PC-3 (cell line): ENCODE results near the gene FGD3. TPM values are rescaled to one million over a fixed set of nuclear protein-coding genes. Genes with fewer than 3 reads are reported as not detected.
A peak's percentile ranks its signal among the peaks of the same experiment; 100 is the strongest.
"Not testable (repeated sequence)": the region's sequence is repeated elsewhere in the genome, so short reads cannot be mapped to it uniquely, and the experiment has no call there.

Experiments used
- ATAC-seq: fragments of 200-7000 bp; cut with Tn5 transposase; 2 replicates; pipeline ENCODE4 v1.9.1; 2020; ENCODE audit warnings: mild to moderate bottlenecking, moderate library complexity
- Bru-seq: library from RNA; stranded (reverse); fragments of 400-500 nt; gene quantifications from one replicate; lab custom pipeline; 2021; lab: Mats Ljungman, UMichigan
- BruChase-seq, 2 experiments: library from RNA; stranded (reverse); fragments of 400-500 nt; gene quantifications; one replicate each; lab custom pipeline; 2021; lab: Mats Ljungman, UMichigan
- BruUV-seq: library from RNA; stranded (reverse); fragments of 400-500 nt; replicated peaks from 2 replicates; lab custom pipeline; 2021; lab: Mats Ljungman, UMichigan
- CTCF ChIA-PET: fragments of 300-600 bp; sonication (Branson Sonifier 250); formaldehyde crosslinking; loops from one replicate; lab custom pipeline; 2022; ENCODE audit warnings: antibody characterized with exemption; lab: Charles Lee
- POLR2A ChIA-PET: fragments of 300-600 bp; sonication (Branson Sonifier 250); formaldehyde crosslinking; loops from one replicate; lab custom pipeline; 2022; ENCODE audit warnings: antibody characterized with exemption; ENCODE audit not compliant: unreplicated experiment; lab: Charles Lee
- DNase-seq: peaks from one replicate; pipeline ENCODE4 v3.0.0-alpha.2; 2015
- H2AFZ ChIP-seq: fragments of 300-600 bp; sonication (generic); 2 replicates; pipeline ENCODE4 v1.6.0; 2016; ENCODE audit warnings: antibody characterized with exemption, low read length
- H3F3A ChIP-seq: fragments of 300-600 bp; sonication (generic); one replicate; pipeline ENCODE4 v1.6.0; 2017; ENCODE audit warnings: antibody characterized with exemption, low read length, control low read depth, mild to moderate bottlenecking; ENCODE audit not compliant: unreplicated experiment
- H3K27ac ChIP-seq: fragments of 300-600 bp; sonication (generic); 2 replicates; pipeline ENCODE4 v1.5.1; 2016; ENCODE audit warnings: mild to moderate bottlenecking, low read length
- H3K27me3 ChIP-seq: fragments of 300-600 bp; sonication (generic); 2 replicates; pipeline ENCODE4 v1.6.1; 2016; ENCODE audit warnings: low read length, mixed read lengths
- H3K36me3 ChIP-seq: fragments of 300-600 bp; sonication (generic); 2 replicates; pipeline ENCODE4 v1.6.1; 2016; ENCODE audit warnings: low read depth, mixed run types, low read length, mixed read lengths
- H3K4me1 ChIP-seq: fragments of 300-600 bp; sonication (generic); 2 replicates; pipeline ENCODE4 v1.5.1; 2016; ENCODE audit warnings: low read length; ENCODE audit not compliant: insufficient read depth
- H3K4me2 ChIP-seq: fragments of 300-600 bp; sonication (generic); 2 replicates; pipeline ENCODE4 v1.6.0; 2016; ENCODE audit warnings: low read length
- H3K4me3 ChIP-seq: fragments of 300-600 bp; sonication (generic); 2 replicates; pipeline ENCODE4 v1.5.1; 2016; ENCODE audit warnings: mild to moderate bottlenecking, low read length, mixed read lengths
- H3K79me2 ChIP-seq: fragments of 300-600 bp; sonication (generic); 2 replicates; pipeline ENCODE4 v1.6.1; 2017; ENCODE audit warnings: low read length, mixed read lengths
- H3K9ac ChIP-seq: fragments of 300-600 bp; sonication (generic); 2 replicates; pipeline ENCODE4 v1.6.0; 2016; ENCODE audit warnings: mild to moderate bottlenecking, low read length
- H3K9me2 ChIP-seq: fragments of 300-600 bp; sonication (generic); replicated peaks from 2 replicates; pipeline ENCODE4 v1.6.1; 2016; ENCODE audit warnings: mixed run types, low read length, mixed read lengths
- H3K9me3 ChIP-seq: fragments of 300-600 bp; sonication (generic); 2 replicates; pipeline ENCODE4 v1.6.1; 2016; ENCODE audit warnings: low read length, mixed read lengths
- H4K20me1 ChIP-seq: fragments of 300-600 bp; sonication (generic); 2 replicates; pipeline ENCODE4 v1.6.1; 2016; ENCODE audit warnings: low read length, mixed read lengths
- EZH2 ChIP-seq: fragments of 300-600 bp; sonication (generic); IDR thresholded peaks from one replicate; pipeline ENCODE4 v1.6.1; 2017; ENCODE audit warnings: antibody characterized with exemption, mild to moderate bottlenecking, low read length; ENCODE audit not compliant: unreplicated experiment
- EZH2phosphoT487 ChIP-seq: fragments of 300-600 bp; sonication (generic); IDR thresholded peaks from 2 replicates; pipeline ENCODE4 v1.6.1; 2018; ENCODE audit warnings: mild to moderate bottlenecking, antibody characterized with exemption, low read length, borderline replicate concordance
- intact Hi-C: fragments of 100-400 bp; cut with micrococcal nuclease; formaldehyde crosslinking; loops from 2 replicates; pipeline ENCODE4 v1.9.0; 2023
- long read RNA-seq: library from polyadenylated mRNA; unstranded; transcript quantifications from one replicate; pipeline ENCODE4 v2.0.0, GENCODE V29; 2021; ENCODE audit not compliant: unreplicated experiment
- total RNA-seq: library from RNA; depleted of rRNA; stranded (reverse); fragments of >200 nt; gene quantifications from 2 replicates; pipeline ENCODE4 v1.2.3, GENCODE V29; 2014; rRNA removed
- TF ChIP-seq, protein P1 (sequence below): fragments of 300-600 bp; sonication (generic); conservative IDR thresholded peaks from 2 replicates; pipeline ENCODE4 v1.5.1; 2017; ENCODE audit warnings: antibody characterized with exemption, low read depth, mild to moderate bottlenecking, low read length

The FGD3 gene, protein sequence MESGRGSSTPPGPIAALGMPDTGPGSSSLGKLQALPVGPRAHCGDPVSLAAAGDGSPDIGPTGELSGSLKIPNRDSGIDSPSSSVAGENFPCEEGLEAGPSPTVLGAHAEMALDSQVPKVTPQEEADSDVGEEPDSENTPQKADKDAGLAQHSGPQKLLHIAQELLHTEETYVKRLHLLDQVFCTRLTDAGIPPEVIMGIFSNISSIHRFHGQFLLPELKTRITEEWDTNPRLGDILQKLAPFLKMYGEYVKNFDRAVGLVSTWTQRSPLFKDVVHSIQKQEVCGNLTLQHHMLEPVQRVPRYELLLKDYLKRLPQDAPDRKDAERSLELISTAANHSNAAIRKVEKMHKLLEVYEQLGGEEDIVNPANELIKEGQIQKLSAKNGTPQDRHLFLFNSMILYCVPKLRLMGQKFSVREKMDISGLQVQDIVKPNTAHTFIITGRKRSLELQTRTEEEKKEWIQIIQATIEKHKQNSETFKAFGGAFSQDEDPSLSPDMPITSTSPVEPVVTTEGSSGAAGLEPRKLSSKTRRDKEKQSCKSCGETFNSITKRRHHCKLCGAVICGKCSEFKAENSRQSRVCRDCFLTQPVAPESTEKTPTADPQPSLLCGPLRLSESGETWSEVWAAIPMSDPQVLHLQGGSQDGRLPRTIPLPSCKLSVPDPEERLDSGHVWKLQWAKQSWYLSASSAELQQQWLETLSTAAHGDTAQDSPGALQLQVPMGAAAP
- total RNA-seq (5.4 and 6.3 TPM in 2 replicates), Bru-seq, nascent RNA (percentile 33 among the genes with signal in this experiment), BruChase-seq, experiment 1, labeled RNA remaining after a 6-hour chase (percentile 34 among the genes with signal in this experiment), BruChase-seq, experiment 2, labeled RNA remaining after a 2-hour chase (percentile 27 among the genes with signal in this experiment)
- long read RNA-seq, partial matches to known transcripts = 3 of 5 reads
- long read RNA-seq, other reads (novel, unspliced or antisense) = 1 of 5 reads

DNA sequence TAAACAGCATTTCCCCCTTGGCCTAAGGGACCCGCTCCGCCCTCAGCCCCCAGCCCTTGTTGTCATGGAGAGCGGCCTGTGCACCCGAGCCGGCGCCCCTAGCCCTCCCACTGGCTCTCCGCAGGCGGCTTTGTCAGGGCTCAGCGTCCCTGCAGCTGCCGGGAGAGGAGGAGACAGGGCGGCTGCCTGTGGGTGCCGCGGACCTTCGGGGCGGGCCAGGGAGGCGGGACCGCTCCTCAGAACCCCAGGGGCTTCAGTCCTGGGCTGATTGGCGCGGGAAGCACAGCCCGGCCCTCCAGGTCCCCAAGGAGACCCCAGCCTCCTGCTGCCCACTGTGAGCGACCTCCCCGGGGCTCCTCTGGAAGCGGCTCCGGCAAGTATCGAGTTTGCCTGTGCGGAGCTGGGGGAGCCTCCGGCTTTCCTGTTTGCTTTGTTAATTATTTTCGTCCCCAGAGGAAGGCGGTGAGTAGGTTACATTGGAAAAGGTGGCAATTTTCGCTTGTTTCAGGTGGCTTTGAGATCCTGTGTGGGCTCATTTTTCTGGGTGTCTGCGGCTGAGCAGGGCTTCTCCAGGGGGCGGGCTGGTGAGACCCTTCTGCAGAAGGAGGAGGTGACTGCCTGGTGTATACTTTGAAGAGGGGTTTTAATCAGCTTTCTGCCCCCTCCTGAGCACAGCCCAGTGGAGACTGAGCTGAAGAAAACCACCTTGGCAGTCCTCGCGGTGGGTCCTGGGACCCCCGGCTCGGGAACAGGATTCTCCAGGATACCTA is at the start of gene FGD3:
Gene FGD3 (plus strand): TSS at position 256 of the 770 bp plus-strand sequence. CDS start 28,734 bp downstream, outside the sequence.
- Histone ChIP-seq H2AFZ (peak within 1 kb of the TSS; percentile 89), H3K79me2 (no peaks in the 10 kb centered on the region), H3K4me3 (peak within 1 kb of the TSS; percentile 70), H3K27ac (no peak within 1 kb of the TSS), H3K9ac (peak within 1 kb of the TSS; percentile 22), H3K9me2 (no peaks in the 10 kb centered on the region), H3K9me3 (no peaks in the 10 kb centered on the region), H3K36me3 (no peaks in the 10 kb centered on the region), H4K20me1 (no peaks in the 10 kb centered on the region), H3K27me3 (no peaks in the 10 kb centered on the region), H3K4me1 (no peaks in the 10 kb centered on the region), H3K4me2 (peak within 1 kb of the TSS; percentile 88), H3F3A (no peaks in the 10 kb centered on the region)
- POLR2A ChIA-PET = no interaction called here
- peak; percentile 11 for DNase-seq
- intact Hi-C loops = no loop called here
- TF ChIP-seq, protein P1, sequence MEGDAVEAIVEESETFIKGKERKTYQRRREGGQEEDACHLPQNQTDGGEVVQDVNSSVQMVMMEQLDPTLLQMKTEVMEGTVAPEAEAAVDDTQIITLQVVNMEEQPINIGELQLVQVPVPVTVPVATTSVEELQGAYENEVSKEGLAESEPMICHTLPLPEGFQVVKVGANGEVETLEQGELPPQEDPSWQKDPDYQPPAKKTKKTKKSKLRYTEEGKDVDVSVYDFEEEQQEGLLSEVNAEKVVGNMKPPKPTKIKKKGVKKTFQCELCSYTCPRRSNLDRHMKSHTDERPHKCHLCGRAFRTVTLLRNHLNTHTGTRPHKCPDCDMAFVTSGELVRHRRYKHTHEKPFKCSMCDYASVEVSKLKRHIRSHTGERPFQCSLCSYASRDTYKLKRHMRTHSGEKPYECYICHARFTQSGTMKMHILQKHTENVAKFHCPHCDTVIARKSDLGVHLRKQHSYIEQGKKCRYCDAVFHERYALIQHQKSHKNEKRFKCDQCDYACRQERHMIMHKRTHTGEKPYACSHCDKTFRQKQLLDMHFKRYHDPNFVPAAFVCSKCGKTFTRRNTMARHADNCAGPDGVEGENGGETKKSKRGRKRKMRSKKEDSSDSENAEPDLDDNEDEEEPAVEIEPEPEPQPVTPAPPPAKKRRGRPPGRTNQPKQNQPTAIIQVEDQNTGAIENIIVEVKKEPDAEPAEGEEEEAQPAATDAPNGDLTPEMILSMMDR = no peak
- TF ChIP-seq EZH2phosphoT487 = no peak
- TF ChIP-seq EZH2 = no peak
- CTCF ChIA-PET = interaction anchor here (0.6 kb wide), 1 partner anchor 619 kb away, joined by 3 read pairs; no protein-coding TSS in a partner anchor
- peak; percentile 90 for ATAC-seq
- no TSS peak for BruUV-seq

DNA sequence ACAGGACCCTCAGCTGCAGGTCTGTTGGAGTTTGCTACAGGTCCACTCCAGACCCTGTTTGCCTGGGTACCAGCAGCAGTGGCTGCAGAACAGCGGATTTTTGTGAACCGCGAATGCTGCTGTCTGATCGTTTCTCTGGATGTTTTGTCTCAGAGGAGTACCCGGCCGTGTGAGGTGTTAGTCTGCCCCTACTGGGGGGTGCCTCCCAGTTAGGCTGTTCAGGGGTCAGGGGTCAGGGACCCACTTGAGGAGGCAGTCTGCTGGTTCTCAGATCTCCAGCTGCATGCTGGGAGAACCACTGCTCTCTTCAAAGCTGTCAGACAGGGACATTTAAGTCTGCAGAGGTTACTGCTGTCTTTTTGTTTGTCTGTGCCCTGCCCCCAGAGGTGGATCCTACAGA is 42.2 kb upstream of the FGD3 start:
- not testable (repeated sequence) for BruUV-seq, H3K4me2 ChIP-seq, H2AFZ ChIP-seq

More for the DNA sequence above, 42.2 kb upstream of the FGD3 start:
- H3K27ac ChIP-seq, H3K4me1 ChIP-seq, ATAC-seq, H3K9me2 ChIP-seq, H3K4me3 ChIP-seq, intact Hi-C loops, H4K20me1 ChIP-seq, CTCF ChIA-PET, DNase-seq, POLR2A ChIA-PET, H3K27me3 ChIP-seq, H3K79me2 ChIP-seq, H3F3A ChIP-seq, H3K9ac ChIP-seq, H3K9me3 ChIP-seq, H3K36me3 ChIP-seq: not testable (repeated sequence)
